Measurements from ENCODE around the gene FXYD5.

Gene FXYD5

DNA sequence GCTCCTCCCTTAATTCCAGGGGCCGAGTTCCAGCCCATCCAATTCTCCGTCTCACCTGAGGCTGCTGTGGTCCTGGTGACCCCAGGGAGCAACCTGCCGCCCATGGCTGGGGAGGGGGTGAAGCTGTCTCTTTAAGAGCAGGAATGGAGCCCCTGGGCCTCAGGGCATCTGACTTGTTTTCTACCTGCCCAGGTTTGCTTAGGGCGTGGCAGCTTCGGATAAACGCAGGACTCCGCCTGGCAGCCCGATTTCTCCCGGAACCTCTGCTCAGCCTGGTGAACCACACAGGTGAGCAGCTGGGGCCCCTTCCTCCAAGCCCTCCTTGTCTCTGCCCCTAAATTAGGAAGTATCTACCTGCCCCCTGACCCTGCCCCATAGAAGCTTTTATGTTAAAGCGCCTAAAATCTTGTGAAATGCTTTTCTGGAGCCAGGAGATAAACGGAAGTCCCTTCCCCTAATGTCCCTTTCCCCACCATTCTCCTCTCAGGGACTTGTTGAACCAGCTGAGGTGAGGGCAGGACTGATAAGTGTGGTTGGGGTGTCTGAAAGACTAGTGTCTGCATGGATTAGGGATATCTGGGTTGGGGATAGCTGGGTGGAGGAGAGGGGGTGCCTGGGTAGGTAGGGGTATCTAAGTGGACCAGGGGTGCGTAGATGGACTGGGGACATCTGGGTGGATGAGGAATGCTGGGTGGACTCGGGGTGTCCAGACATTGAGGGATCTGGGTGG is 38.3 kb upstream of the FXYD5 start:
- Mint-ChIP-seq H3K4me1 (ENCODE audit: low read depth) (peaks cover 9% of the 10 kb centered on the region), H3K27me3 (no peaks in the 10 kb centered on the region), H3K27ac (no peak overlapping the region), H3K36me3 (no peaks in the 10 kb centered on the region), H3K9me3 (ENCODE audit: low read depth) (no peaks in the 10 kb centered on the region), H3K4me3 (no peak overlapping the region)

DNA sequence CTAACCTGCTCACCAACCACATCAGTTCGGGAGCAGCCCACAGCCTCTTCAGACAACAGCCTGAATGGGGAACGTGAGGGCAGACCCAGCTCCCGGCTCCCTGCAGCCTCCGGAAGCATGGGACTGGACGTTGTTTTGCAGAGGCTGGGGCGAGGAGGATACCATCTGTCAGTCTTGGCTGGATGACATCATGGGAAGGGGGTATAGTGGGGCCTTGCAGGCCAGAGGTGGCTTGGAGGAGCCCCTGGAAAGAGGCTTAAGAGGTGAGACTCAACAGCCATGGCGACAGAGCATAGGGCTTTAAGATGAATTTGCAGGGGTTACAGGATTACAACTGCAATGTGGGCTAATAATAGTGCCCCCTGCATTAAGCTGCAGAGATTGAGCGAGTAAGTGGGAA is 37.4 kb upstream of the FXYD5 start:
- Mint-ChIP-seq H3K4me3 (no peak overlapping the region), H3K4me1 (ENCODE audit: low read depth) (peaks cover 9% of the 10 kb centered on the region), H3K27ac (no peak overlapping the region), H3K9me3 (ENCODE audit: low read depth) (no peaks in the 10 kb centered on the region), H3K36me3 (no peaks in the 10 kb centered on the region), H3K27me3 (no peaks in the 10 kb centered on the region)

DNA sequence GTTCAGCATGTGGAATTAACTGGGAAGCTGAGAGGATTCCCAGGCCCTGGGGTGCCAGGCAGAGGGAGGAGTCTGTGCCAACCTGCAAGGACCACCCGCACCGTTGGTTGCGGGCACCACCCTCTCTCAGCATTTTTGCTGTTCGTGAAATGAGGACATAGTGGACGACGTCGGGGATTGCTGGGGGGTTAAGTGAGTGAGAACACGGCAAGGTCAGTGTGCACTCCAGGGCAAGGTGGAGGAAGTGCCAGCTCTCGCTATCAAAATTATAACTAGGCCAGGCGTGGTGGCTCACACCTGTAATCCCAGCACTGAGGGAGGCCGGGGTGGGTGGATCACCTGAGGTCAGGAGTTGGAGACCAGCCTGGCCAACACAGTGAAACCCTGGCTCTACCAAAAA is 36.7 kb upstream of the FXYD5 start:
- Mint-ChIP-seq H3K4me3 (no peak overlapping the region), H3K27me3 (no peaks in the 10 kb centered on the region), H3K27ac (no peak overlapping the region), H3K9me3 (ENCODE audit: low read depth) (no peaks in the 10 kb centered on the region), H3K4me1 (ENCODE audit: low read depth) (peaks cover 9% of the 10 kb centered on the region), H3K36me3 (no peaks in the 10 kb centered on the region)

DNA sequence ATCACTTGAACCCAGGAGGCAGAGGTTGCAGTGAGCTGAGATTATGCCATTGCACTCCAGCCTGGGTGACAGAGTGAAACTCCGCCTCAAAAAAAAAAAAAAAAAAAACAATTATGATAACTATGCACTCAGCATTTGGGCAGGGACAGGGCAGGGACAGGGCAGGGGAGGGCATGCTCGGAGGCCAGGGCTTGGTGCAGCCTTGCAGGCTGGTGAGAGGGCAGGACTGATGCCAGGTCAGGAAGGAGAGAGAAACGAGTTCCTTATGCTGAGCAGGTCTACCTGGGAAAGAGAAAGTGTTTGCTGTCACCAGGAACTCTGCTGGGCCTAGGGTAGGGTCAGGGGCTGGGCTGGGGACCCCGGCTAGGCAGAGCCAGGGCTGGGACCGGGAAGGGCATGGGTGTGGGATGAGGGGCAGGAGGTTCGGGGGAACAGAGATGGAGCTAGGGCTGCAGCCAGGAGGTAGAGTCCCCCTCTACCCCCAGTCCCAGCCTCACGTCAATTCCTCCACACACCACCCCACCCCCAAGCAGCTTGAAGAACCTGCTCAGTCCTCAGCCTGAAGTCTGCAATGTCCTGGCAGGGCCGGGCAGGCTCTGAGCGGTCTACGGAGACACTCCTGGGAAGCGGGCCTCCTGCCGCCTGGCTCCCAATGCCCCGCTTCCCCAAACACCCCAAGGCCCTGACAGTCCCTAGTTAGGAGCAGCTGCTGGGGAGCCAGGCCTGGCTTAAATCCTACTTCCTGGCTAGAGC is 36.1 kb upstream of the FXYD5 start:
- Mint-ChIP-seq H3K27ac (no peak overlapping the region), H3K9me3 (ENCODE audit: low read depth) (no peaks in the 10 kb centered on the region), H3K36me3 (no peaks in the 10 kb centered on the region), H3K27me3 (no peaks in the 10 kb centered on the region), H3K4me3 (no peak overlapping the region), H3K4me1 (ENCODE audit: low read depth) (peaks cover 9% of the 10 kb centered on the region)

DNA sequence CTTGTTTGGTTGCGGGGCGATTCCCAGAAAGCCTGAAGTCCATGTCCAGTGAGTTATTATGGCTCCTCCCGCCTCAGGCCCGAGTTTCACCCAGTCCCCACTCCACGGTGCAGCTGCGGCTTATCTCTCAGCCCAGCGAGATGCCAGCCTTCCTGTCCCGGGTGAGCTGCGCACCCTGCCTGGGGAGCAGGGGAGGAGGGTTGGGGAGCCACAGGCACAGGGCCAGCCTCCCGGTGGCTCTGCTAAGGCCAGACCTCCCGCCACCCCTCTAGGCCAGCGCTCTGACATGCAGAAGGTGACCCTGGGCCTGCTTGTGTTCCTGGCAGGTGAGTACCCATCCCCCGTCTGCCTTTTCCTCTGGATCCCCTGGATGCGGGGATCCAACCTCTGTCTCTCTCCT is 35.4 kb upstream of the FXYD5 start:
- H3K36me3 Mint-ChIP-seq = no peaks in the 10 kb centered on the region
- no peaks in the 10 kb centered on the region for H3K27me3 Mint-ChIP-seq
- peaks cover 13% of the 10 kb centered on the region for H3K4me1 Mint-ChIP-seq (ENCODE audit: low read depth)
- H3K9me3 Mint-ChIP-seq (ENCODE audit: low read depth) = no peaks in the 10 kb centered on the region
- no peak overlapping the region for H3K4me3 Mint-ChIP-seq
- H3K27ac Mint-ChIP-seq = no peak overlapping the region

DNA sequence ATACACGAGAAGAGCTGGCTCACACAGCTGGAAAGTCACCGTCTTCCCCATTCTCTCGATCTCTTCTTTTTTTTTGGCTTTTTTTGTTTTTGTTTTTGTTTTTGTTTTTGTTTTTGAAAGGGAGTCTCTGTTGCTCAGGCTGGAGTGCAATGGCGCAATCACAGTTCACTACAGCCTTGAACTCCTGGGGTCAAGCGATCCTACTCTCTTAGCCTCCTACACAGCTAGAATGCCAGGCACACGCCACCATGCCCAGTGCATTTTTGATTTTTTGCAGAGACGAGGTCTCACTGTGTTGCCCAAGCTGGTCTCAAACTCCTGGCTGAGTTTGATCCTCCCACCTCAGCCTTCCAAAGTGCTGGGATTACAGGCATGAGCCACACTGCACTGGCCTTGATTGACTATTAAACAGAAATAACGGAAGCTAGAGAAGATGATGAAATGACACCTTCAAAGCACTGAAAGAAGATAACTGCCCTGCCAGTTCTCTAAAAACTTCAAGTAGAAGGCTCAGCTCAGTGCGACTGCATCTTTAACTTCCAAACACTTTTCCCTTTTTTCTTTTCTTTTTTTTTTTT is 34.9 kb upstream of the FXYD5 start:
- Mint-ChIP-seq H3K9me3 (ENCODE audit: low read depth) (no peaks in the 10 kb centered on the region), H3K36me3 (no peaks in the 10 kb centered on the region), H3K4me1 (ENCODE audit: low read depth) (peaks cover 15% of the 10 kb centered on the region), H3K27me3 (no peaks in the 10 kb centered on the region), H3K4me3 (no peak overlapping the region), H3K27ac (no peak overlapping the region)

DNA sequence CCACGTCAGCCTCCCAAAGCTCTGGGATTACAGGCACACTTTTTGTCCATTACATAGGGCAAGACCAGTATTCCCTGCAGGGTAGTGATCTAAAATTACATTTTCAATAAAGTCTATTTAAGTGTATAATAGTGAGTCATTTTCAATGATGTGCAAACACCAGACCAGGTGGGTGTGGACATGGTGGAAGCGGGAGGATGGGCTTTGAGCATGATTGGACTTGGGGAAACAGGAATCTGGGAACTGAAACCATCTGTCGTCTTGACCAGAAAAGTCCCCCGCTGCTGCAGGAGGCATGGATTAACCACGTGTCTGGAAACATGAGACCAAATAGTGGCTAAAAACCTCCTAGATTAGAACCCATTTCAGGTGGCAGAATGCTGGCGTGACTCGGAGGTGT is 34.0 kb upstream of the FXYD5 start:
- Mint-ChIP-seq H3K4me1 (ENCODE audit: low read depth) (peaks cover 14% of the 10 kb centered on the region), H3K9me3 (ENCODE audit: low read depth) (no peaks in the 10 kb centered on the region), H3K27me3 (no peaks in the 10 kb centered on the region), H3K36me3 (no peaks in the 10 kb centered on the region), H3K27ac (no peak overlapping the region), H3K4me3 (no peak overlapping the region)

DNA sequence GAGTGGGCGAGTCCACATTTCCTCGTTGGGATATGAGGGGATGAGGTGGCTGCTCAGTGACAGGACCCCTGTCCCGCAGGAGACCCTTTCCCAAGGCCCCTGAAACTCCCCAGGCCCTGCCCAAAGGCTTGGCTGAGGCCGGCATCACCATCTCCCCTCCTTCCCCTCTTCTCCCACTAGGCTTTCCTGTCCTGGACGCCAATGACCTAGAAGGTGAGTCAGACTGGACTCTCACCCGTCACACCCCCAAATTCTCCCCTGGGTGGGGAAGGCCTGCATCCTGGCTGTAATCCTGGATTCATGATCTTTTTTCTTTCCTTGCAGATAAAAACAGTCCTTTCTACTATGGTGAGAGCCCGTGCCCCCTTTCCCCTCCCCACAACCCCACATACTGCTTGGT is 33.6 kb upstream of the FXYD5 start:
- H3K4me3 Mint-ChIP-seq = no peak overlapping the region
- no peaks in the 10 kb centered on the region for H3K27me3 Mint-ChIP-seq
- no peaks in the 10 kb centered on the region for H3K9me3 Mint-ChIP-seq (ENCODE audit: low read depth)
- peaks cover 14% of the 10 kb centered on the region for H3K4me1 Mint-ChIP-seq (ENCODE audit: low read depth)
- H3K27ac Mint-ChIP-seq = no peak overlapping the region
- no peaks in the 10 kb centered on the region for H3K36me3 Mint-ChIP-seq

DNA sequence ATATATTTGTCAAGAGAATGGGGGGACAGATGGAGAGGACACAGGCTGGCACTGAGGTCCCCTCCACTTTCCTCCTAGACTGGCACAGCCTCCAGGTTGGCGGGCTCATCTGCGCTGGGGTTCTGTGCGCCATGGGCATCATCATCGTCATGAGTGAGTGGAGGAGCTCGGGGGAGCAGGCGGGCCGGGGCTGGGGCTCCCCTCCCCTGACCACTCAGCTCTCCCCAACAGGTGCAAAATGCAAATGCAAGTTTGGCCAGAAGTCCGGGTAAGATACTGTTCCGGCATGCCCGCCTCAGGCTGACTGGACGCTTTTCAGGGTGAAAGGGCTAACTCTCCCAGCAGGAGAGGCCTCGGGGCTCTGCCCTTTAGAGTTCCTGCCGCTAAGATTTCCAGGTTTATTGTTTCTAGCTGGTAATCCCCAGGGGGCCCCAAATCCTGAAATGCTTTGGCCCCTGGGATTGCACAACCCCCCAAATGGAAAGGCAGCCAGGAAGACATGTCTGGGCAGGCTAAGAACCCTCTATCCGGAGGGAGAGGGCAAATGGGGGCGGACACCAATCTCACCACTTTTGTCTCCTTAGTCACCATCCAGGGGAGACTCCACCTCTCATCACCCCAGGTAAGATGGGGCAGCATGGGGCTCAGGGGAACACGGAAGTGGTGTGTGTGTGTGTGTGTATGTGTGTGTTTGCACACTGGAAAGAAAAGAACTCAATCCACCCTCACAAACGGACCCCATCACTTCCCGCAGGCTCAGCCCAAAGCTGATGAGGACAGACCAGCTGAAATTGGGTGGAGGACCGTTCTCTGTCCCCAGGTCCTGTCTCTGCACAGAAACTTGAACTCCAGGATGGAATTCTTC is 31.6 kb upstream of the FXYD5 start:
- Mint-ChIP-seq H3K4me3 (no peak overlapping the region), H3K36me3 (no peaks in the 10 kb centered on the region), H3K27me3 (no peaks in the 10 kb centered on the region), H3K4me1 (ENCODE audit: low read depth) (peaks cover 11% of the 10 kb centered on the region), H3K27ac (no peak overlapping the region), H3K9me3 (ENCODE audit: low read depth) (no peaks in the 10 kb centered on the region)

DNA sequence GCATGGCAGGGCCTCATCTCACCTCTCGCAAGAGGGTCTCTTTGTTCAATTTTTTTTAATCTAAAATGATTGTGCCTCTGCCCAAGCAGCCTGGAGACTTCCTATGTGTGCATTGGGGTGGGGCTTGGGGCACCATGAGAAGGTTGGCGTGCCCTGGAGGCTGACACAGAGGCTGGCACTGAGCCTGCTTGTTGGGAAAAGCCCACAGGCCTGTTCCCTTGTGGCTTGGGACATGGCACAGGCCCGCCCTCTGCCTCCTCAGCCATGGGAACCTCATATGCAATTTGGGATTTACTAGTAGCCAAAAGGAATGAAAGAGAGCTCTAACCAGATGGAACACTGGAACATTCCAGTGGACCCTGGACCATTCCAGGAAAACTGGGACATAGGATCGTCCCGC is 31.0 kb upstream of the FXYD5 start:
- no peak overlapping the region for H3K27ac Mint-ChIP-seq
- H3K9me3 Mint-ChIP-seq (ENCODE audit: low read depth) = no peaks in the 10 kb centered on the region
- peak overlapping the region; percentile 84 for H3K4me3 Mint-ChIP-seq
- H3K36me3 Mint-ChIP-seq = no peaks in the 10 kb centered on the region
- H3K27me3 Mint-ChIP-seq = no peaks in the 10 kb centered on the region
- peaks cover 11% of the 10 kb centered on the region for H3K4me1 Mint-ChIP-seq (ENCODE audit: low read depth)

DNA sequence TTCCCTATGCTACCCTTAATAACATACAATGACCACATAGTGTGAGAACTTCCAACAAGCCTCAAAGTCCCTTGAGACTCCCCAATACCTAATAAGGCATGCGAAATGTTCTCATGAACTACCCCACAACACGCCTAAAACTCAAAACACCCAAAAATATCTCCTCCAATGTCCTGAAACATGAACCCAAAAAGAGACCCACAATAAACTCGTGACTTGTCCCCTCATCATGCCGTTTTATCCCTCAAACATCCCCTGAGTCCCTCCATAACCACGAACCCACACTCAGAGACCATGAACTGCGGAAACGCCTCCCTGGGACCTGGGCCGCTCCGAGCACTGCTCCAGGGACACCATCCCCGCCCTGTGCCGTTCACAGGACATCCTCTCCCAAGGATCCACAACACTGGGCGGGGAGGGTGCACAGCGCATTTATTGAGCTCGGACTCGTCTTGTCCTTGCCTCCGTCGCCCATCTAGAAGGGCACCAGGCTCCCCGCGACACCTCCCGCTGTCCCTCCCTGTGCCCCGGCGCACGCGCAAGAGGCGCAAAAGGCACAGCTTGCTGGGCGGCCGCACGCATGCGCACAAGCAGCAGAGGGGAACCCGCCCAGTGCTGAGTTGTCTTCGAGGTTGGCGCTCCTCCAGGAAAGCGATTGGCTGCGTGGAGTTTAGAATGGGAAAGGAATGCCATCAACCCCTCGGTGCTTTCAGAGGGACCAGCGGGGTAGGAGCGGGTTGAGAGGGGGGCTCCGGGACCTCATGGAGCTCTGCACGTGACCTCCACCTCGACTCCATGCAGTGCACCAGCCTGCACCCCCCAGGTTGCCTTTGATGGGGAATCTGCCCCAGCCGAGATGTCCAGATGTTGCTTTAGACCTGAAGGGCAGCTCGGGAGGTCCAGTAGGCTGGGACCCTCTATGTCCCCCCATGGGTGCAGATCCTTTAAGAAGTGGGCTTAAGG is 30.2 kb upstream of the FXYD5 start:
- no peaks in the 10 kb centered on the region for H3K27me3 Mint-ChIP-seq
- H3K9me3 Mint-ChIP-seq (ENCODE audit: low read depth) = no peaks in the 10 kb centered on the region
- H3K4me1 Mint-ChIP-seq (ENCODE audit: low read depth) = peaks cover 11% of the 10 kb centered on the region
- H3K36me3 Mint-ChIP-seq = no peaks in the 10 kb centered on the region
- H3K4me3 Mint-ChIP-seq = peak overlapping the region; percentile 84
- H3K27ac Mint-ChIP-seq = peak overlapping the region; percentile 67

DNA sequence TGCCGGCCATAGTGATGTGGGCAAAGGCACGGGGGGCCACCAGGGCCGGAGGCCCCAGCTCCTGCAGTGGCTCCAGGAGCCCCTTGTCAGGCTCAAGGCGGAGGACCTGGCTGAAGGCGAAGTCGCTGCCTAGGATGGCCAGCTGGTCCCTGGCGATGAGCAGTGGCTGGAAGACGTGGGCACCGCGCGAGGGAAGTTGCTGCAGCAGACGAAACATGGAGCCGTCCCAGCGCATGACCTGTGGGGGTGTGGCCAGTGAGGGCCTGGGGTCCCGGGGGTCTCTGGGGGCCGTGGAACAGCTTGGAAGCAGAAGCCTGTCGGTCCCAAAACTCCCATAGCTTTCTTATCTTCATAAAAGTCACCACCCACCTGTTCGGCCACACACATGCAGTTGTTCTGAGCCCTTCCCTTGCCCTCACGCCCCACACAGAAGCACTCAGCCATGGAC is 29.2 kb upstream of the FXYD5 start:
- Mint-ChIP-seq H3K9me3 (ENCODE audit: low read depth) (no peaks in the 10 kb centered on the region), H3K36me3 (no peaks in the 10 kb centered on the region), H3K4me3 (peak overlapping the region; percentile 35), H3K4me1 (ENCODE audit: low read depth) (peaks cover 11% of the 10 kb centered on the region), H3K27me3 (no peaks in the 10 kb centered on the region), H3K27ac (no peak overlapping the region)

DNA sequence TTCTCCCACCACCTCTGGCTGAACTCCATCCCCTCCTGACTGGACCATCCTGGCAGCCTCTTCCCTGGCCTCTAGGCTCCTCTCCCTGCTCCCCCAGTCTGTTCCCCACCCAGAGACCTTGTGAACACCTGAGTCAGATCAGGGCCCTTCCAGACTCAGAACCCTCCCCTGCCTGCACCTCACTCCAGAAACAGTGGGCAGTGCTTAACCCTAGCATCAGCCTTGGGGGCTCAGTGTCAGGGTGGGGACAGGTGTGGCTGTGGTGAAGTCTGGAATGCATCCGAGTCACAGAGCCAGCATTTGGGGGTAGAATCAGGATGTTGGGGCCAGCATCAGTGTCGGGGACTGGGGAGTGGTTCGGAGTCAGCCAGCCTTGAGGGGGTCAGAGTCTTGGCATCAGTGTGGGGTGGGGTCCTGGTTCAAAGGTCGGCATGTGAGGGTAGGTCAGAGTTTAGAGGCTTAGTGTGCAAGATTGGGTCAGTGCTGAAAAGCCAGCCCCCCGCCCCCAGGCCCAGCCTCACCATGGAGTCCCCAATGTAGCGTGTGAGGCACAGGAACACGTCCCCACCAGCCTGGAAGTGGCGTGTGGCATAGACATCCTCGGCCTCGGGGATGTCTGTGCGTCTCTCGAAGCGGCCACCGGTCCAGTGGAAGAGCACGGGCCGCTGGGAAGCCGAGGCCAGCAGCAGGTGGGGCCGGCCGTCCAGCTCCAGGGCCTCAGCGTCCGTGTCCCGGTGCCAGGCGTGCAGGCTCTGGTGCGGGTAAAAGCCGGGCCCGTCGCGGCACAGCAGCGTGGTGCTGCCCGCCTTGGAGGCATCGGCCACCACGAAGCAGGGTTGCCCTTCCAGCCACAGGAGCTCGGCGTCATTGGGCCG is 28.5 kb upstream of the FXYD5 start:
- Mint-ChIP-seq H3K9me3 (ENCODE audit: low read depth) (no peaks in the 10 kb centered on the region), H3K36me3 (no peaks in the 10 kb centered on the region), H3K27me3 (no peaks in the 10 kb centered on the region), H3K4me1 (ENCODE audit: low read depth) (peaks cover 11% of the 10 kb centered on the region), H3K27ac (no peak overlapping the region), H3K4me3 (peak overlapping the region; percentile 35)
